Esophagus squamous epithelium (tissue), 4 donors: ENCODE measurements around the gene TRPM1.

Experiments used
- CTCF ChIP-seq, 6 experiments: fragments of 450-650 bp in 4 of 6; fragments of 200-600 bp in 2 of 6; sonication (generic) in 2 of 6; IDR thresholded peaks; one replicate each; pipeline ENCODE4 v1.5.1; 2016 to 2019; ENCODE audit warnings: antibody characterized with exemption in 6 of 6, mild to moderate bottlenecking in 4 of 6, moderate library complexity in 4 of 6
- POLR2A ChIP-seq, 4 donors: fragments of 450-650 bp; IDR thresholded peaks; one replicate each; pipeline ENCODE4 v1.6.1; 2017; ENCODE audit warnings: antibody characterized with exemption in 4 of 4, mild to moderate bottlenecking in 4 of 4, moderate library complexity in 3 of 4

GRCh38 chr15:30956216-30957124 is 145.1 kb downstream of the TRPM1 start:
- no peak for TF ChIP-seq CTCF (IDR thresholded peaks at IDR 0.05)
- no peak for TF ChIP-seq POLR2A (IDR thresholded peaks at IDR 0.05)
